Lung (tissue), 12 donors: ENCODE results near the gene KCNC4. TPM values are rescaled to one million over a fixed set of nuclear protein-coding genes. Genes with fewer than 3 reads are reported as not detected.

Source experiments
- ATAC-seq: fragments of 200-7000 bp; cut with Tn5 transposase; one replicate; pipeline ENCODE4 v1.9.1; 2020; ENCODE audit warnings: moderate number of reproducible peaks; ENCODE audit not compliant: insufficient read depth, low FRiP score
- DNase-seq, 3 donors: peaks; one replicate each; pipeline ENCODE4 v3.0.0-alpha.2; 2013 to 2017
- H3K27ac ChIP-seq, 2 donors: one replicate each; pipeline ENCODE4 v1.5.1; 2013; ENCODE audit warnings: mild to moderate bottlenecking in 2 of 2, moderate library complexity in 2 of 2, control low read depth in 1 of 2, inconsistent platforms in 1 of 2, low read depth in 1 of 2, low read length in 1 of 2
- H3K27me3 ChIP-seq, 3 donors: one replicate each; pipeline ENCODE4 v1.5.1; 2013; ENCODE audit warnings: low read length in 2 of 3; ENCODE audit not compliant: control insufficient read depth in 3 of 3, insufficient read depth in 3 of 3
- H3K36me3 ChIP-seq, 4 donors: one replicate each; pipeline ENCODE4 v1.5.1; 2013; ENCODE audit warnings: low read length in 4 of 4, mild to moderate bottlenecking in 1 of 4, moderate library complexity in 1 of 4; ENCODE audit not compliant: control insufficient read depth in 4 of 4, insufficient read depth in 4 of 4
- H3K4me1 ChIP-seq, 5 donors: one replicate each; pipeline ENCODE4 v1.5.1; 2013; ENCODE audit warnings: low read length in 5 of 5, mild to moderate bottlenecking in 2 of 5, moderate library complexity in 1 of 5; ENCODE audit not compliant: control insufficient read depth in 5 of 5, insufficient read depth in 5 of 5
- H3K4me3 ChIP-seq: one replicate; pipeline ENCODE4 v1.5.1; 2013; ENCODE audit warnings: mild to moderate bottlenecking, control low read depth, moderate library complexity
- H3K9ac ChIP-seq, 2 donors: one replicate each; pipeline ENCODE4 v1.5.1; 2013; ENCODE audit warnings: low read length in 2 of 2, control low read depth in 1 of 2; ENCODE audit not compliant: insufficient read depth in 1 of 2
- H3K9me3 ChIP-seq, 4 donors: one replicate each; pipeline ENCODE4 v1.5.1; 2013; ENCODE audit warnings: low read length in 3 of 4, mild to moderate bottlenecking in 1 of 4, moderate library complexity in 1 of 4; ENCODE audit not compliant: control insufficient read depth in 4 of 4, insufficient read depth in 3 of 4
- CTCF ChIP-seq: IDR thresholded peaks from 2 replicates; pipeline ENCODE4 v1.5.1; 2012; ENCODE audit warnings: mild to moderate bottlenecking; ENCODE audit errors: control extremely low read depth, extremely low read depth
- WGBS, 2 donors: extraction: QIAGEN DNeasy Blood & Tissue Kit; methylation state at CpG; one replicate each; pipeline ENCODE4 v1.1.7; 2013; 5-methylcytosine and 5-hydroxymethylcytosine counted together
- polyA plus RNA-seq, 2 donors: library from polyadenylated mRNA; stranded (reverse); fragments of 200-250 nt; gene quantifications; one replicate each; pipeline ENCODE4 v1.2.1, GENCODE V29; 2013
- total RNA-seq, 2 donors: library from RNA; depleted of rRNA in 1 of 2; stranded (reverse); fragments of >200 nt in 1 of 2; gene quantifications; one replicate each; pipeline ENCODE4 v1.2.1, GENCODE V29; 2014 to 2021
- donor health status: control.
- donor health status: control.
- donor health status: Bipolar disorder and iron deficiency.
- donor health status: healthy.
- donor health status: DM: yes; HTN: yes; CAD: no.

Gene KCNC4
- total and polyA plus RNA-seq, 4 donors: 3.1 to 9.2 (median 3.5) TPM

- no peak for ATAC-seq
- Histone ChIP-seq H3K9ac (no peak overlapping the region), H3K4me3 (no peak overlapping the region), H3K4me1 (no peaks in the 10 kb centered on the region), H3K9me3 (no peaks in the 10 kb centered on the region), H3K27ac (no peak overlapping the region), H3K27me3 (peaks cover 0 to 3% (median 0%) of the 10 kb centered on the region in 3 donors), H3K36me3 (no peaks in the 10 kb centered on the region)
- no peak for TF ChIP-seq CTCF
- DNase-seq: no peak
- WGBS, 2 donors: 80 to 90% methylated on average over 4 of the region's 4 CpGs
Measured at GRCh38 chr1:110249256-110249655, 39.1 kb downstream of the KCNC4 start.

GRCh38 chr1:110250008-110250407 lies 39.9 kb downstream of the KCNC4 start:
- peaks cover 0 to 3% (median 0%) of the 10 kb centered on the region in 3 donors for H3K27me3 ChIP-seq
- DNase-seq (no peak), ATAC-seq (no peak)
- H3K4me1 ChIP-seq: no peaks in the 10 kb centered on the region
- no peak for TF ChIP-seq CTCF
- H3K9ac ChIP-seq: no peak overlapping the region
- H3K4me3 ChIP-seq: no peak overlapping the region
- H3K36me3 ChIP-seq: no peaks in the 10 kb centered on the region
- WGBS, 2 donors: 83 to 84% methylated on average over 4 of the region's 4 CpGs
- H3K9me3 ChIP-seq: no peaks in the 10 kb centered on the region
- no peak overlapping the region for H3K27ac ChIP-seq

- no peak for ATAC-seq
Measured at GRCh38 chr1:110250749-110251148, 40.6 kb downstream of the KCNC4 start.

More at GRCh38 chr1:110250749-110251148, 40.6 kb downstream of the KCNC4 start:
- Histone ChIP-seq H3K36me3 (no peaks in the 10 kb centered on the region), H3K27ac (no peak overlapping the region), H3K9ac (no peak overlapping the region), H3K9me3 (no peaks in the 10 kb centered on the region), H3K27me3 (no peaks in the 10 kb centered on the region), H3K4me3 (no peak overlapping the region), H3K4me1 (no peaks in the 10 kb centered on the region)
- TF ChIP-seq CTCF: no peak
- no peak for DNase-seq
- 65 to 74% methylated on average over 2 of the region's 2 CpGs for WGBS, 2 donors
